ENCODE results near the gene TMEM184C.

- TF ChIP-seq CTCF (IDR thresholded peaks at IDR 0.05) (no peak), POLR2A (IDR thresholded peaks at IDR 0.05) (no peak)
These were observed 22.2 kb downstream of the TMEM184C start for GRCh38 chr4:147639388-147639787.
